ENCODE measurements around the gene ZNF23. TPM values are rescaled to one million over a fixed set of nuclear protein-coding genes. Genes with fewer than 3 reads are reported as not detected.

The ZNF23 gene
- total RNA-seq, 1 donor from 2014 or later = 8.3 TPM

GRCh38 chr16:71480956-71481355 lies 18.9 kb upstream of the ZNF23 start:
- Mint-ChIP-seq H3K9me3 (ENCODE audit: unreplicated experiment) (no peaks in the 10 kb centered on the region), H3K4me1 (ENCODE audit: unreplicated experiment) (peaks cover 28% of the 10 kb centered on the region), H3K27ac (ENCODE audit: unreplicated experiment) (no peak overlapping the region), H3K27me3 (ENCODE audit: unreplicated experiment) (peaks cover 2% of the 10 kb centered on the region), H3K4me3 (ENCODE audit: unreplicated experiment) (no peak overlapping the region), H3K36me3 (ENCODE audit: low read depth, unreplicated experiment) (peaks cover 10% of the 10 kb centered on the region)
- TF ChIP-seq CTCF (IDR thresholded peaks at IDR 0.05; ENCODE audit: unreplicated experiment) = no peak
- no peak for DNase-seq (ENCODE audit: low spot score)

- DNase-seq (ENCODE audit: low spot score) = peak; percentile 27
- TF ChIP-seq CTCF (IDR thresholded peaks at IDR 0.05; ENCODE audit: unreplicated experiment) = no peak
- Mint-ChIP-seq H3K27ac (ENCODE audit: unreplicated experiment) (no peak overlapping the region), H3K9me3 (ENCODE audit: unreplicated experiment) (no peaks in the 10 kb centered on the region), H3K36me3 (ENCODE audit: low read depth, unreplicated experiment) (peaks cover 12% of the 10 kb centered on the region), H3K27me3 (ENCODE audit: unreplicated experiment) (peaks cover 2% of the 10 kb centered on the region), H3K4me1 (ENCODE audit: unreplicated experiment) (peaks cover 23% of the 10 kb centered on the region), H3K4me3 (ENCODE audit: unreplicated experiment) (no peak overlapping the region)
These were observed 17.4 kb upstream of the ZNF23 start for GRCh38 chr16:71479420-71479819.

GRCh38 chr16:71476457-71477124 lies 14.5 kb upstream of the ZNF23 start:
- H3K9me3 Mint-ChIP-seq (ENCODE audit: unreplicated experiment) = no peaks in the 10 kb centered on the region
- H3K36me3 Mint-ChIP-seq (ENCODE audit: low read depth, unreplicated experiment) = peaks cover 12% of the 10 kb centered on the region
- DNase-seq (ENCODE audit: low spot score) = no peak
- no peak overlapping the region for H3K27ac Mint-ChIP-seq (ENCODE audit: unreplicated experiment)
- peaks cover 2% of the 10 kb centered on the region for H3K27me3 Mint-ChIP-seq (ENCODE audit: unreplicated experiment)
- no peak overlapping the region for H3K4me3 Mint-ChIP-seq (ENCODE audit: unreplicated experiment)
- H3K4me1 Mint-ChIP-seq (ENCODE audit: unreplicated experiment) = peaks cover 10% of the 10 kb centered on the region
- no peak for TF ChIP-seq CTCF (IDR thresholded peaks at IDR 0.05; ENCODE audit: unreplicated experiment)

- Mint-ChIP-seq H3K4me3 (ENCODE audit: unreplicated experiment) (no peak overlapping the region), H3K4me1 (ENCODE audit: unreplicated experiment) (peaks cover 6% of the 10 kb centered on the region), H3K27me3 (ENCODE audit: unreplicated experiment) (peaks cover 2% of the 10 kb centered on the region), H3K9me3 (ENCODE audit: unreplicated experiment) (no peaks in the 10 kb centered on the region), H3K36me3 (ENCODE audit: low read depth, unreplicated experiment) (peaks cover 12% of the 10 kb centered on the region), H3K27ac (ENCODE audit: unreplicated experiment) (no peak overlapping the region)
- TF ChIP-seq CTCF (IDR thresholded peaks at IDR 0.05; ENCODE audit: unreplicated experiment) = no peak
- DNase-seq (ENCODE audit: low spot score) = no peak
These were observed 12.8 kb upstream of the ZNF23 start for GRCh38 chr16:71474864-71475263.

GRCh38 chr16:71473891-71474290 lies 11.8 kb upstream of the ZNF23 start:
- no peak for DNase-seq (ENCODE audit: low spot score)
- Mint-ChIP-seq H3K4me3 (ENCODE audit: unreplicated experiment) (no peak overlapping the region), H3K27me3 (ENCODE audit: unreplicated experiment) (no peaks in the 10 kb centered on the region), H3K27ac (ENCODE audit: unreplicated experiment) (no peak overlapping the region), H3K36me3 (ENCODE audit: low read depth, unreplicated experiment) (peaks cover 12% of the 10 kb centered on the region), H3K9me3 (ENCODE audit: unreplicated experiment) (no peaks in the 10 kb centered on the region), H3K4me1 (ENCODE audit: unreplicated experiment) (peaks cover 6% of the 10 kb centered on the region)
- no peak for TF ChIP-seq CTCF (IDR thresholded peaks at IDR 0.05; ENCODE audit: unreplicated experiment)
